KOPT-K1 (cell line): ENCODE data around the gene NCR3LG1.
"Not testable (repeated sequence)": the region's sequence is repeated elsewhere in the genome, so short reads cannot be mapped to it uniquely, and the experiment has no call there.

Source experiments
- H3K27ac ChIP-seq: fragments of 200-600 bp; sonication (generic); 2 replicates; pipeline ENCODE4 v1.5.1; 2016; ENCODE audit warnings: antibody characterized with exemption, mild to moderate bottlenecking, low read depth, low read length; ENCODE audit not compliant: poor library complexity, severe bottlenecking
- H3K36me3 ChIP-seq: fragments of 200-600 bp; sonication (generic); 2 replicates; pipeline ENCODE4 v1.5.1; 2017; ENCODE audit warnings: antibody characterized with exemption, mild to moderate bottlenecking, low read length, moderate library complexity; ENCODE audit not compliant: insufficient read depth
- H3K9me3 ChIP-seq: fragments of 200-600 bp; sonication (generic); 2 replicates; pipeline ENCODE4 v1.5.1; 2017; ENCODE audit warnings: antibody characterized with exemption, low read length, mild to moderate bottlenecking; ENCODE audit not compliant: insufficient read depth, poor library complexity, severe bottlenecking

The NCR3LG1 gene

GRCh38 chr11:17408641-17409040 lies 57.0 kb downstream of the NCR3LG1 start:
- Histone ChIP-seq H3K9me3 (no peaks in the 10 kb centered on the region), H3K36me3 (no peaks in the 10 kb centered on the region), H3K27ac (no peak overlapping the region)

DNA sequence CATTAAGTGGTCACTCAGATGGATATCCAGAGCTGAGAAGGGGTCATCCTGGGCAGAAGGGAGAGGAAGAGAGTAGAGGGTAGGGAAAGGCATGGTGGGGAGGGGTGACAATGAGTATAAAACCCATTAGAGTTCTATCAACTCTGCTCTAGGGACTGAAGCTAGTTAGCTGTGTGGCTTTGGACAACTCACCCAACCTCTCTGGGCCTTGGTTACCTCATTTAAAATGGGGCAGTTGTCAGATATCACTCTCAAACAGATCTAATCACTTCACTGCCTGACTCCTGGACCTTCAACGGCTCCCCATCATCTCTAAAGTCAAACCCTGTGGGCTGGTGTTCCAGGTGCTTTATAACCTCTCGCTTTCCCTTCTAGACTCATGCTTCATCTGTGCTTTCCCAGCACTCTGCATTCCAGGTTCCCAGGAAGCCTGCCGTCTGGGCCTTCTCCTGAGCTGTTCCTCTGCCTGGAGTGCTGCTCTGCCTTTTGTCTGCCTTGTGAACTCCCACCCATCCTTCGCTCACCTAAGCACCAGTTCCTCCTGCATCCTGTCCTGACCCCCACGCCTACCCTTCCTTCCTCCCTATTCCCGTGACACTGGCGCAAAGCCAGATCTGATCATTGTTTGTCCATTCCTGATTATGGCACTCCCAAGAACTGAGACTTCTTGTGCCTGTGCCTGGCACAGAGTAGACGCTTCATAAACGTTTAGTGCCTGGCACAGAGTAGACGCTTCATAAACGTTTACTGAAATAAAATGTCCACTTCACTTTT lies 59.2 kb downstream of the NCR3LG1 start:
- no peaks in the 10 kb centered on the region for H3K36me3 ChIP-seq
- peak overlapping the region; percentile 39 for H3K27ac ChIP-seq
- no peaks in the 10 kb centered on the region for H3K9me3 ChIP-seq

DNA sequence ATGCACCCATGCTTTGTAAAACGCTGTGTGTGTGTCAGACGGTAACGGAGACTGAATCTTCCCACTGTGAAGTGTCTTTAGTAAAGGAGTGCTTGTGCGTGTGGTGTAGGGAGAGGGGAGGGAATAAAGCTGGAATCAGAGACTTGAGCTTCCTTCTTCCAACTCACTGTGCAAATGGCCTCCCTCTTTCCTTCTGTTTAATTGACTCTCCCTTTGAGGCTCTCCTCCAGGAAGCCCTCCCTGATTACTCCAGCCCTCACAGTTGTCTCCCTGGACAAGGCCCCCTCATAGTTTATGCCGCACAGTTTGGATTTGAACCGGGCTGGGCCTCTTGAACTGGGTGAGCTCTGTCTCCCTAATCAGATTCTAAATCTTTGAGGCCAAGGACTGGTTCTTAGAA lies 59.8 kb downstream of the NCR3LG1 start:
- Histone ChIP-seq H3K36me3 (no peaks in the 10 kb centered on the region), H3K9me3 (no peaks in the 10 kb centered on the region), H3K27ac (peak overlapping the region; percentile 39)

GRCh38 chr11:17412488-17413180 lies 61.0 kb downstream of the NCR3LG1 start:
- Histone ChIP-seq H3K9me3 (no peaks in the 10 kb centered on the region), H3K36me3 (no peaks in the 10 kb centered on the region), H3K27ac (peak overlapping the region; percentile 80)

GRCh38 chr11:17413414-17414316 lies 62.1 kb downstream of the NCR3LG1 start:
- H3K9me3 ChIP-seq: no peaks in the 10 kb centered on the region
- no peaks in the 10 kb centered on the region for H3K36me3 ChIP-seq
- H3K27ac ChIP-seq: peak overlapping the region; percentile 80

DNA sequence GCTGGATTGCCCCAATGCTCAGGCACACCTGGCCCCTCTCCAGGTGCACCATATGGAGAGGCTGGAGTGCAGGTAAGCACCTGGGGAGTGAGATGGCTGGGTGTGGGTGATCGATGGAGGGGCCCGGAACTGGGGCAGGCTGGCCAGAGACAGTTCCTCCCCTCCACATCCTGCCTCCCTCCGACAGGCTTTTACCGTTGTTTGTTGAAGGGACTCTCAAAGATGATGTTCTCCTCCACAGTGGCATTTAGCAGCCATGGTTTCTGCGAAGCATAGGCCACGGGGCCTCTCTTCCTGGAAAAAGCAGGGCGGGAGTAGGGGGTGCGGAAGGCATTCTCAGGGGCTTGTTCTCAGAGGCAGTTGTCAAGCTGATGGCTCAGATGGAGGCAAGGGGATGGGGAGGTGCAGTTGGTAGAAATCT lies 62.7 kb downstream of the NCR3LG1 start:
- H3K9me3 ChIP-seq: no peaks in the 10 kb centered on the region
- H3K27ac ChIP-seq: peak overlapping the region; percentile 80
- H3K36me3 ChIP-seq: no peaks in the 10 kb centered on the region

GRCh38 chr11:17414992-17415391 lies 63.4 kb downstream of the NCR3LG1 start:
- peak overlapping the region; percentile 80 for H3K27ac ChIP-seq
- H3K36me3 ChIP-seq: no peaks in the 10 kb centered on the region
- no peaks in the 10 kb centered on the region for H3K9me3 ChIP-seq

DNA sequence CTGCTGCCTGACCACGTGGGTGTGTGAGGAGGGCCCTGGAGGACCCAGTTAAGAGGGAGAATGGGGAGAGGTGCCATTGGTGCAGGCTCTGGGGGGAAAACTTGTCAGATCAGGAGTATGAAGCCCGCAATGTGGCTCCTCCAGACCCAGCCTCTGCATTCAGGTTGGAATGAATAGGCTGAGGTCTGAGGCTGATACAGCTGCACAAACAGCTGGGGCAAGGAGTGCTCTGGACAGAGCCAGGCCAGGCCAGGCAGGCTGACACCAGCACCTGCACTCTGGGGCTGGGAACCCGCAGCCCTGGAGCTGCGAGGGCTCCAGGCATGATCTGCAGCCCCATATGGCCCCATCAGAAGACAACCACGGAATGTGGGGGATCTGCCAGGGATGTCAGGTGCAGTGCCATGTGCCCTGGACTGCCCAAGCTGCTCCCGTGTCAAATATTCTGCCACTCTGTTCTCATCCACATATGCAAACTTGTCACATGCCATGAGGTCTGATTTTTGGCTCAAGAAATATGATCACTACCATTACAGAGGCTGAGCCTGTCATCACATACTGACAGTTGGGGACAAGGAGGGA lies 64.0 kb downstream of the NCR3LG1 start:
- Histone ChIP-seq H3K36me3 (no peaks in the 10 kb centered on the region), H3K9me3 (no peaks in the 10 kb centered on the region), H3K27ac (peak overlapping the region; percentile 80)

- no peaks in the 10 kb centered on the region for H3K36me3 ChIP-seq
- no peaks in the 10 kb centered on the region for H3K9me3 ChIP-seq
- peak overlapping the region; percentile 80 for H3K27ac ChIP-seq
Measured at GRCh38 chr11:17416492-17416891, 64.9 kb downstream of the NCR3LG1 start.

DNA sequence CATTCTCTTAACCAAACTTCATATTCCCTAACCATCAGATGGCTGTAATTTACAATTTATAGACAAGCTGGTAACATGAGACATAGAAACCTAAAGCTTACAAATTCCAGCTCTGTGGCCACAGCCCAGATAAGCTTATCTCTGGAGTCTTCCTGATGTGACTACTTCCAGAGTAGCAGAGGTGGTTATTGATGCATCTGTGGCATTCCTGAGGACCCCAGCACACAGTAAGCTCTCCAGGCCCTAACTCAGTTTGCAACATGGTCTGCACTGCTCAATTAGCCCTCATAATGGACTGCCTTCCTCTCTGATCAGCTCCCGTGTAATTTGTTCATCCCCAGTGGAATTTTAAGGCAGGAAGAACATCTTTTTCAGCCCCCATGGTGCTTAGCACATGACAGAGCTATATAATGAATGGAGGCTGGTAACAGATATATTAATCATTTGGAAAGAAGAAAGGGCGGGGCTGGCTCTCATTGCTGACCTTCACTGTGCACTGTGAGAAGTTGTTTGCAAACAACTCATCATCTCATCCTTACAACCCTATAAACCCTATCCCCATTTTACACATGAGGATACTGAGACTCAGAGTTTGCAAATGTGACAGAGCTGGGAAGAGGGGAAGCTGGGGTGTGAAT lies 67.0 kb downstream of the NCR3LG1 start:
- Histone ChIP-seq H3K9me3 (no peaks in the 10 kb centered on the region), H3K27ac (no peak overlapping the region), H3K36me3 (no peaks in the 10 kb centered on the region)

DNA sequence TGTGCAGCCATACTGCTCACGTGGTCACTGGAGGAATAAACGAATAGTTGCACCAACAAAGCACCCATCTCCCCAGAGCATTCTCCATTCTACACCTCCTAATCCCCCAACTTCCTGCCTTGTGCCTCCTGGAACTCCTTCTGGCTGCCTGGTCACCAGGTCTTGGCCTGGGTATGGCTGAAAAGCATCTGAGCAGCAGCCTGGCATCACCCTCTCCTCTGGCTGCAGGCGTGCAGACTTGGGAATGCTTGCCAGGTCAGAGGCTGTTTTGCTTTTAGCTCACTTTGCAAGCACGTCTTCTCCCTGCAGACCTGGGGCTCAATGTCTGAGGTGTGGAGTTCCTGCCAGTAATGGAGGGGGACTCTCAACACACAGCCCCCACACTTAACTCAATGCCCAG lies 70.2 kb downstream of the NCR3LG1 start:
- no peaks in the 10 kb centered on the region for H3K36me3 ChIP-seq
- H3K27ac ChIP-seq: peak overlapping the region; percentile 82
- no peaks in the 10 kb centered on the region for H3K9me3 ChIP-seq

- peak overlapping the region; percentile 82 for H3K27ac ChIP-seq
- H3K36me3 ChIP-seq: no peaks in the 10 kb centered on the region
- H3K9me3 ChIP-seq: no peaks in the 10 kb centered on the region
Measured at GRCh38 chr11:17423533-17424310, 72.1 kb downstream of the NCR3LG1 start.

- H3K36me3 ChIP-seq, H3K9me3 ChIP-seq: not testable (repeated sequence)
- peak overlapping the region; percentile 82 for H3K27ac ChIP-seq
Measured at GRCh38 chr11:17426233-17426632, 74.6 kb downstream of the NCR3LG1 start.
